Measurements from ENCODE around the gene MOB1A.
"Not testable (repeated sequence)": the region's sequence is repeated elsewhere in the genome, so short reads cannot be mapped to it uniquely, and the experiment has no call there.

MOB1A gene

GRCh38 chr2:74198461-74199274, 20.0 kb upstream of the MOB1A start, which contains the start of gene MTHFD2:
Gene MTHFD2, plus strand, starts transcription at chr2:74198615. Its CDS starts 27 bp downstream, at chr2:74198642.
- peak; percentile 89 for DNase-seq

- DNase-seq, result no peak
Observed at GRCh38 chr2:74198023-74198460, 19.4 kb upstream of the MOB1A start.

- DNase-seq, result no peak
Observed at GRCh38 chr2:74197049-74197448, 18.4 kb upstream of the MOB1A start.

- no peak for DNase-seq
Observed at GRCh38 chr2:74194799-74195198, 16.1 kb upstream of the MOB1A start.

- no peak for DNase-seq
Observed at GRCh38 chr2:74191596-74192380, 13.1 kb upstream of the MOB1A start.

- no peak for DNase-seq
Observed at GRCh38 chr2:74188696-74189095, 10.0 kb upstream of the MOB1A start.

GRCh38 chr2:74188018-74188601, 9.4 kb upstream of the MOB1A start:
- peak; percentile 22 for DNase-seq

- not testable (repeated sequence) for DNase-seq
Observed at GRCh38 chr2:74186706-74187105, 8.0 kb upstream of the MOB1A start.

GRCh38 chr2:74186038-74186437, 7.4 kb upstream of the MOB1A start:
- no peak for DNase-seq

- DNase-seq, result no peak
Observed at GRCh38 chr2:74183878-74184277, 5.2 kb upstream of the MOB1A start.

GRCh38 chr2:74181739-74182138, 3.1 kb upstream of the MOB1A start:
- DNase-seq, result no peak

- no peak for DNase-seq
Observed at GRCh38 chr2:74179063-74179865, 585 bp upstream of the MOB1A start.

- DNase-seq, result no peak
Observed at GRCh38 chr2:74177696-74178095, 983 bp downstream of the MOB1A start.

- DNase-seq, result no peak
Observed at GRCh38 chr2:74174909-74175308, 3.8 kb downstream of the MOB1A start.

- DNase-seq, result no peak
Observed at GRCh38 chr2:74168739-74169138, 9.9 kb downstream of the MOB1A start.

- DNase-seq, result no peak
Observed at GRCh38 chr2:74164761-74165160, 13.9 kb downstream of the MOB1A start.

- no peak for DNase-seq
Observed at GRCh38 chr2:74162951-74163350, 15.7 kb downstream of the MOB1A start.

GRCh38 chr2:74155830-74156229, 22.8 kb downstream of the MOB1A start:
- no peak for DNase-seq

- no peak for DNase-seq
Observed at GRCh38 chr2:74152954-74153353, 25.7 kb downstream of the MOB1A start.

GRCh38 chr2:74149570-74150319, 28.9 kb downstream of the MOB1A start:
- no peak for DNase-seq

GRCh38 chr2:74149247-74149525, 29.5 kb downstream of the MOB1A start:
- DNase-seq, result no peak
